IPS-18c (cell line): ENCODE data around the gene MDGA2.

Experiments
- H3K4me3 ChIP-seq: 2 replicates; pipeline ENCODE4 v1.7.0; 2013; ENCODE audit warnings: low read depth, mild to moderate bottlenecking, low read length, moderate library complexity; ENCODE audit not compliant: insufficient read depth
- H3K9me3 ChIP-seq: one replicate; pipeline ENCODE4 v1.6.1; 2013; ENCODE audit warnings: mild to moderate bottlenecking, low read length, moderate library complexity; ENCODE audit not compliant: control insufficient read depth, insufficient read depth

MDGA2 gene

GRCh38 chr14:47435331-47435965 is 240.0 kb downstream of the MDGA2 start:
- Histone ChIP-seq H3K9me3 (no peaks in the 10 kb centered on the region), H3K4me3 (no peak overlapping the region)

DNA sequence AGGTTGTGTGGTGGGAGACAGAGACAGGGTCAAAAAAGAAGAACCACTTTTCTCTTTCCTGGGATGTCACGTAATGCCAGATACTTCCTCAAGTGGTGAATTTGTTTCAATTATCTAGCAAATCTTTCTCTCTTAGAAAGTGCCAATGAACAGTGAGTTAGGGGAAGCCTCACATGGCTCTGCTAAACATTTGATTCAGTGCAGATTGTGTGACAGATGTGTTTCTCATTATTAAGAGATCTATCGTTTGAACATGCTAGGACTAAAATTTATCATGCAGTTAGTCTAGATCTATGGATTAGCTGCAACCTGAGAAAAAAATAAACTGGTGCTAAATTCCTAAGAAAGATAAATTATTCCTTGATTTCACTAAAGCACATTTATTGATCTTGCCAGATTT is 247.8 kb downstream of the MDGA2 start:
- Histone ChIP-seq H3K4me3 (no peak overlapping the region), H3K9me3 (no peaks in the 10 kb centered on the region)

- no peaks in the 10 kb centered on the region for H3K9me3 ChIP-seq
- H3K4me3 ChIP-seq: no peak overlapping the region
Measured at GRCh38 chr14:47425302-47425701, 250.1 kb downstream of the MDGA2 start.

GRCh38 chr14:47422191-47422590 is 253.2 kb downstream of the MDGA2 start:
- Histone ChIP-seq H3K9me3 (peaks cover 2% of the 10 kb centered on the region), H3K4me3 (no peak overlapping the region)

DNA sequence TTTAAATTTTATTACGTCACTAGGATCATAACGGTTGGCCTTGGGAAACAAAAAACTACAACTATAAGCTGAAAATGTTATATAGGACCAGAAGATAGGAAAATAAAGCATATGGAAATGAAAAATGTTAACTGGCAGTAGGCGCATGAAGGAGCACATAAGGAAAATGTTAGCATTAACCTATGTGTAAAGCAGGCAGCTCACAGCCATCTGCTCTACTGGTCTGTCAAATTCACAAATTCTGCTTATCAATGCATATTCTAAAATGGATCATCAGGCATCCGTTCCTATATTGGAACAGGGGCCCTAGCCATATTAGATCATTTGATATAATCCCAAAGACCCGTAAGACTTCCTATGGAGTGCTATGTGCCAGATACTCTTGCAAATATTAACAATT is 263.9 kb downstream of the MDGA2 start:
- Histone ChIP-seq H3K4me3 (no peak overlapping the region), H3K9me3 (no peaks in the 10 kb centered on the region)

DNA sequence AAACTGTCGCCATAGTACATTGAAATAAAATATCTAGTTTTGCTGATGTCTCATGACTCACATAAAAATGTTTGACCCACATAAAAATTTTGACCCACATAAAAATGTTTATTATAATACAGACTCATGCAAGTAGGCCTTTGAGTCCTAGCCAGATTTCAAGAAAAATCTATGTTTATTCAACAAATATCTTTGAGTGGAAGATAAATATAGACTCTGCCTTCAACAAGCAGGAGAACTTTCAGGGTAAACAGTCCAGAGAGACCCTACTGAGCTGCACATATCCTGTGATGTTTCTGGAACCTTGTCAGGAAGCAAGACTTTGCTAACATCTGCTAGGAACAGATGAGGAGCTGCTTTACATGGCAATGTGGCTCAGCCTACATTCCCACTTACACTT is 283.1 kb downstream of the MDGA2 start:
- no peaks in the 10 kb centered on the region for H3K9me3 ChIP-seq
- H3K4me3 ChIP-seq: no peak overlapping the region

GRCh38 chr14:47390831-47391504 is 284.4 kb downstream of the MDGA2 start:
- no peaks in the 10 kb centered on the region for H3K9me3 ChIP-seq

DNA sequence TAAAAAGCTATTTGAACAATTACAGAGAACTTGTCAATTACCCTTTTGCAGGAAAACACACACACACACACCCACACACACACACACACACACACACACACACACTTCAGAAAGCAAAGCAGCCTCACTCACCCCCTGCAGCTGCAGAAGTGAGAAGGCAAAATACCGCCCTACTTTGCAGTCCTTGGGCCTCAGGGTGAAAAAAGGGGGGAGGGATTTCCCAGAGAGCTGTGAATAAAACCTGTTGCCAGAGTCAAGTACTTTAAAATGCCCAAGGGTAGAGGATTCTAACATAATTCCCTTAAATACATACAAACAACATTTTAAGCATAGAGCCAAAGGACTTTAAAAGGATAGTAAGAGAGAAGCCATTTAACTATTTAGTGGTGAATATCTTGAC is 285.9 kb downstream of the MDGA2 start:
- H3K9me3 ChIP-seq: no peaks in the 10 kb centered on the region
- no peak overlapping the region for H3K4me3 ChIP-seq

More at GRCh38 chr14:47390831-47391504, 284.4 kb downstream of the MDGA2 start:
- H3K4me3 ChIP-seq: no peak overlapping the region

DNA sequence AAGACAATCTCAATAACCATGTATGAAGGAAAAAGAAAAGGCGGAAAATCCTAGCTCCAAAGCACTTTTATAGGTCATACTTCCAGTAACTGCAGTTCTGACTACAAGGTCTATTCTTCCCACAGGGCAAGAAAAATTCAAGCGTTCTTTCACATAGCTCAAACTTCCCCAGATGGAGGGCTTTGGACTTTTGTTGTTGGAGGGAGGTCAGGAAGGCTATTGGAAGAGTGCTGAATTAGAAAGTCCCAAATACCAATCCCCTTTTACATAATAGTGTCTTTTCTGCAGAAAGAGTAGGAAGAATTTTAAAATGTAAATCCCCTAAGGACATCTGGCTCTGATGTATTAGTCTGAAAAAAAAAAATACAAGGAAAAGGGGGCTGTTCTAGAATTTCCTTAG is 309.4 kb downstream of the MDGA2 start:
- Histone ChIP-seq H3K4me3 (no peak overlapping the region), H3K9me3 (no peaks in the 10 kb centered on the region)

DNA sequence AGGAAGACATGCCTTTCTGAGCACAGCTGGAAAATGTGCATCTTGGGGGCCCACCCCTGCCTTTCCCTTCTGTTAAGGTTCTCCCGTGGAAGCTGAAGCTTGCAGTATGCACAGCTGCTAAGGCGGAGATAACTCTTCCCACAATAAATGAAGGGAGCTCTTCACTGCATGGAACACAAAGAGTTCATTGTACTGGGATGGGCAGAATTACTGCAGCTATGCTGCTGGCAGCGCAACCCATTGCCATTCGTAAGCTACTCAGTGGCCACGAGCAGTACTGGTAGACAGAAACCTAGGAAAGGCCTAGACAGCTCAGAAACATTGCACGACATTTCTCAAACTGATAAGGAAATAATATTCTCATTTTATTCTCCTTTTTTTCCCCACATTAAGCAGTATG is 310.2 kb downstream of the MDGA2 start:
- Histone ChIP-seq H3K4me3 (no peak overlapping the region), H3K9me3 (no peaks in the 10 kb centered on the region)

GRCh38 chr14:47353186-47353585 is 322.2 kb downstream of the MDGA2 start:
- Histone ChIP-seq H3K4me3 (no peak overlapping the region), H3K9me3 (peaks cover 2% of the 10 kb centered on the region)

DNA sequence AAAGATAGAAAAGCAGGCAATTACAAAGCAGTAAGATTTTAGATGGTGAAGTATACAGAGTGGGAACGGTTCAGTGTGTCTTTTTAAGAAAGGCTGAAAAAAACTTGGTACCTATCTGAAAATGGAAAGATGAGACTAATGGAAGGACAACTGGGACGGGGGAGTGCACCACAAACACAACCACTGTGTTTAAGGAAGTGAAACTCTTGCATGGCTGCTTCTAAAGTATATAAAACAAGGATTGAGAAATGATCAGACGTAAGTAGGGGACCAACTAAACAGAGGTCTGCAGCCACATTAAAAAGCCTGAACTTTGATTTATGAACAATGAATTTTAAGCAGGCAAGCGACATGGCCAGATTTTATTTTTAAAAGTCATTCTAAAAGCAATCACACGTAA is 328.6 kb downstream of the MDGA2 start:
- H3K9me3 ChIP-seq: no peaks in the 10 kb centered on the region
- H3K4me3 ChIP-seq: no peak overlapping the region

GRCh38 chr14:47345016-47345415 is 330.4 kb downstream of the MDGA2 start:
- Histone ChIP-seq H3K9me3 (no peaks in the 10 kb centered on the region), H3K4me3 (no peak overlapping the region)

DNA sequence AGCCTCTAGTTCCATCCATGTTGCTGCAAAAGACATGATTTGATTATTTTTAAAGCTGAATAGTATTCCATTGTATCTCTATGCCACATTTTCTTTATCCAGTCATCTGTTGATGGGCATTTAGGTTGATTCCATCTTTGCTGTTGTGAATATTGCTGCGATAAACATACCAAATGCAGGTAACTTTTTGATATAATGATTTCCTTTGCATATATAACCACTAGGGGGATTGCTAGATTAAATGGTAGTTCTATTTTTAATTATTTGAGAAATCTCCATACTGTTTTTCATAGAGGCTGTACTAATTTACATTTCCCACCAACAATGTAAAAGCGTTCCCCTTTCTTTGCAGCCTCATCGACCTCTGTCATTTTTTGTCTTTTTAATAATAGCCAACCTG is 342.5 kb downstream of the MDGA2 start:
- H3K9me3 ChIP-seq: no peaks in the 10 kb centered on the region
- no peak overlapping the region for H3K4me3 ChIP-seq

GRCh38 chr14:47332106-47332505 is 343.3 kb downstream of the MDGA2 start:
- no peaks in the 10 kb centered on the region for H3K9me3 ChIP-seq
- no peak overlapping the region for H3K4me3 ChIP-seq

DNA sequence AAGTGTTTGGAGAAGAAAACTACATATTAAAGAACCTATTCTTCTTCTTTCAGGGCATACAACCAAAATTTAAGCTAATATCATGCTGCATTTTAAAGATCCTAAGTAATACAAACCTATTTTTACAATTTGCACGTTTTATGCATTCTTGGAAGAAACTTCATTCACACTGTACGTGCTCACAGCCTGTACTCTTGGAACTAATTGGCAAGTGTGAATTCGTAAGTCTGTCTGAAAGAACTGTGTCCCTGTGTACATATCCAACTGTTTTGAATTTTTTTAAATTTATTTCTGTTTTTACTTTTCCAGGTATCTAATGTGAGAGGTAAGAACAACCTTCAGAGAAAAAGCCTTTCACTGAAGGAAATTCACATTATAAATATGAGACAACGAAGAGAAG is 347.0 kb downstream of the MDGA2 start:
- Histone ChIP-seq H3K9me3 (no peaks in the 10 kb centered on the region), H3K4me3 (no peak overlapping the region)

GRCh38 chr14:47327336-47327735 is 348.1 kb downstream of the MDGA2 start:
- no peak overlapping the region for H3K4me3 ChIP-seq
- H3K9me3 ChIP-seq: no peaks in the 10 kb centered on the region

DNA sequence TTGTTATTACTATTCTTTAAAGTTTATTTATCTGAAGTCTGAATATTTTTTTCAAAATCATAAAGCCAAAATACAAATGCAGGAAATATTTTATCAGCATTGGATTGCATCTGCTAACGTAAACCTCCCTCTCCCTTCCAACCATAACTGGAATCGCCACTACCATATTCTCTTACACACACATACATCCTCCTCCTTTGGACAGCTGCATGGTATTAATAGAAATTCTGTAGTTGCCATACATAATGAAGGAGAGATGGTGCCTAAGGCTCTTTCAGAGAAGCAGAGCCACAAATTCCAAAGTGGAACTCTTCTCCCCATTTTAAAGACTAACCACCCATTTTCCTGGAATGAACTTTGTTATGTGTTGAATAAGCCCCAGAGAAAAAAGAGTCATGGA is 352.7 kb downstream of the MDGA2 start:
- no peak overlapping the region for H3K4me3 ChIP-seq
- no peaks in the 10 kb centered on the region for H3K9me3 ChIP-seq

DNA sequence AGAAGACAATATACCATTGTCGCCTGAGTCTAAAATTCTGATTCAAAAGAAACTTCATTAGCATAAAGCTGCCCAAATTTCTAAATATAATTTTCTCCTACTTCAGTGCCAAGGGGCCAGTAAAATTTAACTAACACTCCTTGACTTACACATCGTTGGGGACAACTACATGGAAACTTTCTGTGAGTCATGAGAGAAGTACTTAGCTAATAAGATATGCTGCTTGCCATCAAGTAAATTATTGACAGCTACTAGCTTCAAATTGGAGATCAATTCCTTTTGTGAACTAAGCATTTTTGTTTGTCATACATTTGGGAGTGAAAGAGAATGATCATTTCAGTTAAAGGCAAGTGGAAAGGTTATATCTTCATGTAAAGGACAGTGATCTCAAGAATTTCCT is 373.3 kb downstream of the MDGA2 start:
- Histone ChIP-seq H3K4me3 (no peak overlapping the region), H3K9me3 (peaks cover under 1% of the 10 kb centered on the region)
